Stimulated activated CD4-positive, alpha-beta T cell treated with anti-CD3 and anti-CD28 coated beads, Interleukin-1b, Interleukin-23, amount 100 ng/mL, for 48 hours (primary cell): Measurements from ENCODE around the gene JAGN1.
A peak's percentile ranks its signal among the peaks of the same experiment; 100 is the strongest.
"Not testable (repeated sequence)": the region's sequence is repeated elsewhere in the genome, so short reads cannot be mapped to it uniquely, and the experiment has no call there.

Source experiments
- DNase-seq: peaks from one replicate; pipeline ENCODE4 v3.0.0-alpha.2; 2020

JAGN1 gene

DNA sequence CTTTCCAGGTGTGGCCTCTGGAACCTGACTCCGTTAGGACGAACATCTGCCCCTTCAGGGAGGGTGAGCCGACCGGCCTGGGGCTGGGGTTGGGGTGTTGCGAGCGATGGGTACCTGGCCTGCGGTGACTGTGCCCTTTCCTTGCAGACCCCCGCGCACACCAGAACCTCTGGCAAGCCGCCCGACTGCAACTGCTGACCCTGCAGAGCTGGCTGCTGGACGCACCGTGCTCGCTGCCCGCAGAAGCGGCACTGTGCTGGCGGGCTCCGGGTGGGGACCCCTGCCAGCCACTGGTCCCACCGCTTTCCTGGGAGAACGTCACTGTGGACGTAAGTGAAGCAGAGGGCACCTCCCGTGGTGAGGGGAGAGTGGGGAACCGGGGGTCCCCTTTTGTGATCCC, 37.7 kb downstream of the JAGN1 start:
- DNase-seq: no peak

GRCh38 chr3:9930804-9931418, 40.5 kb downstream of the JAGN1 start:
- DNase-seq: no peak

DNA sequence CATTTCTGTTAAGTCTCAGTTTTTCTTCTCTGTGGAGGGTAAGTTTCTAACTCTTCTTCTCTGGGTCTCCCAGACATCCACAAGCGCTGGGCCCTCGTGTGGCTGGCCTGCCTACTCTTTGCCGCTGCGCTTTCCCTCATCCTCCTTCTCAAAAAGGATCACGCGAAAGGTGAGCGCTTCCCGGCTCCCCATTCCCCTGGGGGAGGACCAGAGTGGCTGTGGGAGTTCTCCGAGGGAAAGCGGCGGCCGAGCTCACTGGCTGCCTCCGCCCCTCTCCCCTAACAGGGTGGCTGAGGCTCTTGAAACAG, 42.1 kb downstream of the JAGN1 start:
- DNase-seq: no peak

- DNase-seq: peak; percentile 90
These were observed 42.6 kb downstream of the JAGN1 start for GRCh38 chr3:9932843-9933560.

- DNase-seq: peak; percentile 96
These were observed 43.3 kb downstream of the JAGN1 start, which contains the start of gene CRELD1 for GRCh38 chr3:9933561-9934234. Gene CRELD1, plus strand, starts transcription at chr3:9933834. Its CDS starts 605 bp downstream, at chr3:9934439.

DNA sequence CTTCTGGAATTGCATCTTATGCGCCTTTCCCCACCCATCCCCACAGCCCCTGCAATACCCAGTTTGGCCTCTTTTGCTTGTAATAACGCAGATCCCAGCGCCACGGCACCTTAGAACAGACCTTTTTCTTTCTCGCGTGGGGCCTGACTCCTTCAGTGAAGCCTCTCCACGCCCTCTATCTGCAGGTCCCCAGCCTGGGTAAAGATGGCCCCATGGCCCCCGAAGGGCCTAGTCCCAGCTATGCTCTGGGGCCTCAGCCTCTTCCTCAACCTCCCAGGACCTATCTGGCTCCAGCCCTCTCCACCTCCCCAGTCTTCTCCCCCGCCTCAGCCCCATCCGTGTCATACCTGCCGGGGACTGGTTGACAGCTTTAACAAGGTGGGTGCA, 43.8 kb downstream of the JAGN1 start:
- no peak for DNase-seq

DNA sequence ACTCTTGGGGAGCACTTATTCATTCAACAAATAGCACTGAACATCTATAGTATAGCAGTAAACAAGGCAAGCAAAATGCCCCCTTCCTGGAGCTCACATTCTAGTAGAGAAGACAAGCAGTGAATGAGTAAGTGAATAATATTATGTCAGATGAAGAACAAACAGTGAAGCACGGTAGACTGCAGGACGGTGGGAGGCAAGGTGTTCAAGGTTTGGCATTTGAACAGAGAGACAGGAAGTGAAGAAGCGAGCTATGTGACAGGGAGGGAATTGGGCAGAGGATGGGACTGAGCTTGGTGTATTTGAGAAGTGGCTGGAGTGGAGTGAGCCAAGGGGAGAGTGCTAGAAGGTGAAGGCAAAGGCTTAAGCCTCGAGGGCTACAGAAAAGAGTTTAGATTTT, 44.6 kb downstream of the JAGN1 start:
- no peak for DNase-seq

DNA sequence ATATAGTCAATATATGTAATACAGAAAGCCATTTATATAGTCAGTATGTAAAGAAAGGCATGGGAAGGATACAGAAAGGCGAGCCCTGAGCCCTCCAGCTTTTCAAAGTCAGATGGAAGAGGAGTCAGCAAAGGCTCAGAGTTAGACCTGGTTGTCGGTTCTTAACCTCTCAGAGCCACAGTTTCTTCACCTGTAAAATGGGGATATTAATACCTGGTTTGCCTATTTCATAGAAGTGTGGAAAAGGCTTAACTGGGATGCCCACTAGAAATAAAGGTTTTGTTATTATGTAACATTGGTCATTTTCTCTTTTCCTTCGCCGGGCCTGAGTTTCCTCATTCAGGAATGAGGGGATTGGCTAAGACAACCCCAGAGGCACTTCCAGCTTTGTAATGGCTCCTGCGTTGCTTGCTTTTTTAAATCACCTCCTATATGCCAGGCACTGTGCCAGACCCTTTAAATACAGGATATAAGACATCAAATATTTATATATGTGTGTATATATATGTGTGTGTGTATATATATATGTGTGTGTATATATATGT, 45.6 kb downstream of the JAGN1 start:
- DNase-seq: no peak

GRCh38 chr3:9937486-9938238, 47.3 kb downstream of the JAGN1 start:
- no peak for DNase-seq

- DNase-seq: no peak
These were observed 48.6 kb downstream of the JAGN1 start for GRCh38 chr3:9938966-9939365.

DNA sequence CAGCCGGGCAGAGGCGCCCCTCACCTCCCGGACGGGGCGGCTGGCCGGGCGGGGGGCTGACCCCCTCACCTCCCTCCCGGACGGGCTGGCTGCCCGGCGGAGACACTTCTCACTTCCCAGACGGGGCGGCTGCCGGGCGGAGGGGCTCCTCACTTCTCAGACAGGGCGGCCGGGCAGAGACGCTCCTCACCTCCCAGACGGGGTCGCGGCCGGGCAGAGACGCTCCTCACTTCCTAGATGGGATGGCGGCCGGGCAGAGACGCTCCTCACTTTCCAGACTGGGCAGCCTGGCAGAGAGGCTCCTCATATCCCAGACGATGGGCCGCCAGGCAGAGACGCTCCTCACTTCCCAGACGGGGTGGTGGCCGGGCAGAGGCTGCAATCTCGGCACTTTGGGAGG, 49.5 kb downstream of the JAGN1 start:
- DNase-seq: not testable (repeated sequence)

DNA sequence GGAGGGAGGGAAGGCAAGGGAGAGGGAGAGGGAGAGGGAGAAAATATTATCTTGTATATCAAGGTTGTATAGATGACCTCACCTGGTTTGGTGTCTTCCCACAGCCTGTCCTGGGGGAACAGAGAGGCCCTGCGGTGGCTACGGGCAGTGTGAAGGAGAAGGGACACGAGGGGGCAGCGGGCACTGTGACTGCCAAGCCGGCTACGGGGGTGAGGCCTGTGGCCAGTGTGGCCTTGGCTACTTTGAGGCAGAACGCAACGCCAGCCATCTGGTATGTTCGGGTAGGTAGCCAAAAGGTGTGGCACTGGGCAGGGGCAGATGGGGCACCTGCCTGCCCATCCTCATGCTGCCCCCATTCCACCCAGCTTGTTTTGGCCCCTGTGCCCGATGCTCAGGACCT, 50.3 kb downstream of the JAGN1 start:
- no peak for DNase-seq

DNA sequence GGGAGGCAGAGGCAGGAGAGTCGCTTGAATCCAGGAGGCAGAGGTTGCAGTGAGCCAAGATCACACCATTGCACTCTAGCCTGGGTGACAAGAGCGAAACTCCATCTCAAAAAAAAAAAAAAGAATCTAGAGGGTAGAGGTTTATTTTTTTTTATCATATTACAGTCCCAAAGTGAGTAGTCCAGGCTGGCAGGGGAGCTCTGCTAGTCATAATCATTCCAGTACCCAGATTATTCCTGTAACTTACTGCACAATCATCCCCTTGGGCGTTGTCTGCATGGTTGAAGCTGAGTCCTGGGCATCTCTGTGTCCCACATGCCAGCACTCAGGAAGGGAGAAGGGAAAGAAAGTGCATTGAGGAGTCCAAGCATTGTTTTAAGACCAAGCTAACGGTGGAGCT, 51.8 kb downstream of the JAGN1 start:
- no peak for DNase-seq

- no peak for DNase-seq
These were observed 52.7 kb downstream of the JAGN1 start for GRCh38 chr3:9942934-9943690.
